HepG2 (cell line): ENCODE measurements around the gene MYRIP. TPM values are rescaled to one million over a fixed set of nuclear protein-coding genes. Genes with fewer than 3 reads are reported as not detected.

ENCODE experiments used
- ATAC-seq: fragments of 200-7000 bp; cut with Tn5 transposase; 3 replicates; pipeline ENCODE4 v1.9.1; 2020; ENCODE audit warnings: mild to moderate bottlenecking, moderate library complexity
- BruUV-seq: library from RNA; stranded (reverse); fragments of 400-500 nt; replicated peaks from 2 replicates; lab custom pipeline; 2021; lab: Mats Ljungman, UMichigan
- CTCF ChIA-PET: fragments of 300-600 bp; formaldehyde crosslinking; extraction: SDS; loops from one replicate; lab custom pipeline; 2021; ENCODE audit warnings: low total read pairs, inconsistent platforms, low intra/inter-chr PET ratio; lab: Yijun Ruan, JAX
- POLR2A ChIA-PET: fragments of 350-600 bp; sonication (Branson Sonifier 250); formaldehyde crosslinking; loops from one replicate; lab custom pipeline; 2020; ENCODE audit warnings: antibody characterized with exemption, inconsistent platforms; lab: Yijun Ruan, JAX
- DNase-seq: peaks from one replicate; pipeline ENCODE4 v3.0.0-alpha.2; 2015; ENCODE audit warnings: low spot score
- FAIRE-seq: peaks from 3 replicates; lab custom pipeline; 2011; peaks lifted over from hg19 to GRCh38; lab: Jason Lieb, UNC
- H2AFZ ChIP-seq: one replicate; pipeline ENCODE4 v1.6.1; 2011; ENCODE audit warnings: low read length, inconsistent platforms
- H3K27ac ChIP-seq: fragments of 300-600 bp; 3 replicates; pipeline ENCODE4 v1.8.0; 2011; ENCODE audit warnings: mixed run types, mild to moderate bottlenecking, mixed read lengths, low read length, inconsistent platforms; ENCODE audit not compliant: insufficient read depth; ENCODE audit errors: extremely low read length
- H3K27me3 ChIP-seq, 2 experiments: fragments of 200-600 bp in 1 of 2; 2 replicates in 1 of 2; 3 replicates in 1 of 2; pipeline versions ENCODE4 v1.6.0 to v1.8.0; 2011; ENCODE audit warnings: low read length in 2 of 2, mild to moderate bottlenecking in 2 of 2, moderate library complexity in 2 of 2, inconsistent platforms in 1 of 2; ENCODE audit not compliant: insufficient read depth in 2 of 2, control insufficient read depth in 1 of 2
- H3K36me3 ChIP-seq, 2 experiments: fragments of 200-600 bp in 1 of 2; replicated peaks in 1 of 2; 2 replicates in 1 of 2; 3 replicates in 1 of 2; pipeline versions ENCODE4 v1.5.1 to v1.8.0; 2011; ENCODE audit warnings: low read length in 2 of 2, inconsistent platforms in 1 of 2; ENCODE audit not compliant: insufficient read depth in 2 of 2, control insufficient read depth in 1 of 2
- H3K4me1 ChIP-seq: 2 replicates; pipeline ENCODE4 v1.5.1; 2012; ENCODE audit warnings: low read length, inconsistent platforms; ENCODE audit not compliant: insufficient read depth
- H3K4me2 ChIP-seq: 2 replicates; pipeline ENCODE4 v1.6.0; 2011; ENCODE audit warnings: low read depth, low read length, inconsistent platforms
- H3K4me3 ChIP-seq, 3 experiments: fragments of 200-600 bp in 1 of 3; sonication (generic), shearing (Covaris generic) in 1 of 3; replicated peaks in 1 of 3; 2 replicates each; pipeline ENCODE4 v1.5.1; 2011 to 2016; ENCODE audit warnings: low read length in 3 of 3, inconsistent platforms in 2 of 3, low read depth in 2 of 3, mild to moderate bottlenecking in 2 of 3, control low read depth in 1 of 3, mixed read lengths in 1 of 3; ENCODE audit not compliant: insufficient read depth in 1 of 3
- H3K79me2 ChIP-seq: one replicate; pipeline ENCODE4 v1.6.1; 2011; ENCODE audit warnings: low read length, inconsistent platforms; ENCODE audit not compliant: insufficient read depth
- H3K9ac ChIP-seq: 2 replicates; pipeline ENCODE4 v1.6.0; 2011; ENCODE audit warnings: mild to moderate bottlenecking, low read depth, low read length, inconsistent platforms; ENCODE audit not compliant: insufficient read depth
- H3K9me3 ChIP-seq: 2 replicates; pipeline ENCODE4 v1.5.1; 2012; ENCODE audit warnings: mild to moderate bottlenecking, low read length
- H4K20me1 ChIP-seq: 2 replicates; pipeline ENCODE4 v1.6.0; 2011; ENCODE audit warnings: inconsistent platforms, mild to moderate bottlenecking, low read length, moderate library complexity; ENCODE audit not compliant: insufficient read depth
- AKAP8 ChIP-seq: sonication (generic); formaldehyde crosslinking; IDR thresholded peaks from 2 replicates; pipeline ENCODE4 v1.5.1; 2020; ENCODE audit warnings: mild to moderate bottlenecking, missing genetic modification reagents
- FLYWCH1 ChIP-seq: sonication (generic); formaldehyde crosslinking; IDR thresholded peaks from 2 replicates; pipeline ENCODE4 v1.8.1; 2023; ENCODE audit warnings: mild to moderate bottlenecking, missing genetic modification reagents
- GZF1 ChIP-seq: sonication (generic); formaldehyde crosslinking; IDR thresholded peaks from 2 replicates; pipeline ENCODE4 v1.5.1; 2020; ENCODE audit warnings: mild to moderate bottlenecking, missing genetic modification reagents
- KDM4B ChIP-seq: sonication (generic); formaldehyde crosslinking; IDR thresholded peaks from 2 replicates; pipeline ENCODE4 v1.4.0; 2020; ENCODE audit warnings: missing genetic modification reagents
- KDM5A ChIP-seq: fragments of 200-600 bp; sonication (generic); IDR thresholded peaks from 2 replicates; pipeline ENCODE4 v1.7.0; 2018; ENCODE audit warnings: antibody characterized with exemption, mild to moderate bottlenecking, low read length, borderline replicate concordance
- ZNF615 ChIP-seq: sonication (generic); formaldehyde crosslinking; IDR thresholded peaks from 2 replicates; pipeline ENCODE4 v1.5.0; 2020; ENCODE audit warnings: mild to moderate bottlenecking, missing genetic modification reagents, borderline replicate concordance
- WGBS: methylation state at CpG from one replicate; pipeline ENCODE4 v1.1.6; 2017; ENCODE audit warnings: low lambda C conversion rate; 5-methylcytosine and 5-hydroxymethylcytosine counted together
- in situ Hi-C: cut with HindIII; loops from 2 replicates; pipeline ENCODE4 v1.10.0; 2017; ENCODE audit warnings: low pct_unique_long_range_greater_than_20kb; ENCODE audit not compliant: extremely low pct_ligation_motif_present
- intact Hi-C: fragments of 100-400 bp; cut with micrococcal nuclease; formaldehyde crosslinking; loops from one replicate; pipeline ENCODE4 v1.10.0; 2022; ENCODE audit not compliant: unreplicated experiment
- polyA plus RNA-seq, 8 experiments: library from polyadenylated mRNA; depleted of rRNA in 3 of 8; stranded (reverse) in 7 of 8; unstranded in 1 of 8; fragments of >200 nt; fragmentation: Illumina TruSeq in 4 of 8; extraction: Trizol in 4 of 8; gene quantifications; 2 replicates each; pipeline versions ENCODE4 v1.2.1 to v1.2.3, GENCODE V29; 2011 to 2016; ENCODE audit warnings: low read depth in 4 of 8, missing spikeins in 1 of 8, mixed read lengths in 1 of 8; ENCODE audit not compliant: insufficient read depth in 1 of 8
- total RNA-seq, 5 experiments: library from RNA; depleted of rRNA; stranded (reverse); fragments of >200 nt; fragmentation: Illumina TruSeq; extraction: Trizol; gene quantifications; 2 replicates each; pipeline ENCODE4 v1.2.3, GENCODE V29; 2016; ENCODE audit warnings: low read depth in 1 of 5
- TF ChIP-seq, protein P1 (sequence below), 2 experiments: sonication (generic) in 1 of 2; formaldehyde crosslinking in 1 of 2; IDR thresholded peaks; 2 replicates each; pipeline versions ENCODE4 v1.4.0 to v1.6.1; 2018 to 2020; ENCODE audit warnings: missing genetic modification reagents in 2 of 2, borderline replicate concordance in 1 of 2, low read depth in 1 of 2, mild to moderate bottlenecking in 1 of 2, missing biosample characterization in 1 of 2
- TF ChIP-seq, protein P2 (sequence below): IDR thresholded peaks from 2 replicates; pipeline ENCODE4 v1.6.1; 2012; ENCODE audit warnings: low read depth, low read length, improper control_type of control experiment
- TF ChIP-seq, protein P3 (sequence below): sonication (generic); formaldehyde crosslinking; IDR thresholded peaks from 2 replicates; pipeline ENCODE4 v1.8.1; 2023; ENCODE audit warnings: mild to moderate bottlenecking, missing genetic modification reagents
- TF ChIP-seq, protein P4 (sequence below): sonication (generic); formaldehyde crosslinking; IDR thresholded peaks from 2 replicates; pipeline ENCODE4 v1.4.0; 2020; ENCODE audit warnings: missing genetic modification reagents

MYRIP gene
- total and polyA plus RNA-seq, 2 of the 13 experiments (the other 11 are each of a cell fraction or from before 2014, with no cell fraction given): 0.64 to 0.84 TPM

DNA sequence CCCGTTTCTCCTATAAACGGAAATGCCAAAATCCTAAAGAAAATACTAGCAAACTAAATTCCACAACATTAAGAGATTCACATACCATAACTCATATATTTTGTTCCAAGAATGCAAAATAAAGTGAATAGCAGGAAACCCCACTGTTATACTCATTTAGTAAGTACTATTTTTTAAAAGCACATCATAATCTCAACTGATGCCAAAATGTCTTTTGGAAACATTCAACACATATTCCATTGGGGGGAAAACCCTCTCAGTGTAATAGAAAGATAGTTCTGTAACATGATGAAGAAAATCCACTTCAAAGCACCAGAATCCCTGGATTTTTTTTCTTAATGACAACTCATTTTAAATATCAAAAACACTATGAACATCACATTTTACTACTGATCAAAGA, 407.1 kb downstream of the MYRIP start:
- in situ Hi-C loops: no loop called here
- 38% methylated on average over 2 of the region's 2 CpGs for WGBS
- POLR2A ChIA-PET: no interaction called here

More for the DNA sequence above, 407.1 kb downstream of the MYRIP start:
- no peak overlapping the region for H3K4me3 ChIP-seq
- intact Hi-C loops: no loop called here
- H3K27ac ChIP-seq: no peak overlapping the region
- no peaks in the 10 kb centered on the region for H4K20me1 ChIP-seq
- FAIRE-seq (no peak), ATAC-seq (no peak), DNase-seq (no peak)
- no peak overlapping the region for H3K4me2 ChIP-seq
- TF ChIP-seq KDM5A (no peak), GZF1 (no peak), FLYWCH1 (CRISPR knock-in tag) (no peak), ZNF615 (CRISPR knock-in tag) (no peak), AKAP8 (CRISPR knock-in tag) (no peak), KDM4B (CRISPR knock-in tag) (no peak)
- TF ChIP-seq, protein P1, sequence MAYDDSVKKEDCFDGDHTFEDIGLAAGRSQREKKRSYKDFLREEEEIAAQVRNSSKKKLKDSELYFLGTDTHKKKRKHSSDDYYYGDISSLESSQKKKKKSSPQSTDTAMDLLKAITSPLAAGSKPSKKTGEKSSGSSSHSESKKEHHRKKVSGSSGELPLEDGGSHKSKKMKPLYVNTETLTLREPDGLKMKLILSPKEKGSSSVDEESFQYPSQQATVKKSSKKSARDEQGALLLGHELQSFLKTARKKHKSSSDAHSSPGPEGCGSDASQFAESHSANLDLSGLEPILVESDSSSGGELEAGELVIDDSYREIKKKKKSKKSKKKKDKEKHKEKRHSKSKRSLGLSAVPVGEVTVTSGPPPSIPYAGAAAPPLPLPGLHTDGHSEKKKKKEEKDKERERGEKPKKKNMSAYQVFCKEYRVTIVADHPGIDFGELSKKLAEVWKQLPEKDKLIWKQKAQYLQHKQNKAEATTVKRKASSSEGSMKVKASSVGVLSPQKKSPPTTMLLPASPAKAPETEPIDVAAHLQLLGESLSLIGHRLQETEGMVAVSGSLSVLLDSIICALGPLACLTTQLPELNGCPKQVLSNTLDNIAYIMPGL (CRISPR knock-in tag; IDR thresholded peaks at IDR 0.05; ENCODE audit: borderline replicate concordance in 1 of 2, low read depth in 1 of 2): no peak
- TF ChIP-seq, protein P2, sequence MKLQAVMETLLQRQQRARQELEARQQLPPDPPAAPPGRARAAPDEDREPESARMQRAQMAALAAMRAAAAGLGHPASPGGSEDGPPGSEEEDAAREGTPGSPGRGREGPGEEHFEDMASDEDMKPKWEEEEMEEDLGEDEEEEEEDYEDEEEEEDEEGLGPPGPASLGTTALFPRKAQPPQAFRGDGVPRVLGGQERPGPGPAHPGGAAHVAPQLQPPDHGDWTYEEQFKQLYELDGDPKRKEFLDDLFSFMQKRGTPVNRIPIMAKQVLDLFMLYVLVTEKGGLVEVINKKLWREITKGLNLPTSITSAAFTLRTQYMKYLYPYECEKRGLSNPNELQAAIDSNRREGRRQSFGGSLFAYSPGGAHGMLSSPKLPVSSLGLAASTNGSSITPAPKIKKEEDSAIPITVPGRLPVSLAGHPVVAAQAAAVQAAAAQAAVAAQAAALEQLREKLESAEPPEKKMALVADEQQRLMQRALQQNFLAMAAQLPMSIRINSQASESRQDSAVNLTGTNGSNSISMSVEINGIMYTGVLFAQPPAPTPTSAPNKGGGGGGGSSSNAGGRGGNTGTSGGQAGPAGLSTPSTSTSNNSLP: no peak
- TF ChIP-seq, protein P3, sequence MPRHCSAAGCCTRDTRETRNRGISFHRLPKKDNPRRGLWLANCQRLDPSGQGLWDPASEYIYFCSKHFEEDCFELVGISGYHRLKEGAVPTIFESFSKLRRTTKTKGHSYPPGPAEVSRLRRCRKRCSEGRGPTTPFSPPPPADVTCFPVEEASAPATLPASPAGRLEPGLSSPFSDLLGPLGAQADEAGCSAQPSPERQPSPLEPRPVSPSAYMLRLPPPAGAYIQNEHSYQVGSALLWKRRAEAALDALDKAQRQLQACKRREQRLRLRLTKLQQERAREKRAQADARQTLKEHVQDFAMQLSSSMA (CRISPR knock-in tag): no peak
- TF ChIP-seq, protein P4, sequence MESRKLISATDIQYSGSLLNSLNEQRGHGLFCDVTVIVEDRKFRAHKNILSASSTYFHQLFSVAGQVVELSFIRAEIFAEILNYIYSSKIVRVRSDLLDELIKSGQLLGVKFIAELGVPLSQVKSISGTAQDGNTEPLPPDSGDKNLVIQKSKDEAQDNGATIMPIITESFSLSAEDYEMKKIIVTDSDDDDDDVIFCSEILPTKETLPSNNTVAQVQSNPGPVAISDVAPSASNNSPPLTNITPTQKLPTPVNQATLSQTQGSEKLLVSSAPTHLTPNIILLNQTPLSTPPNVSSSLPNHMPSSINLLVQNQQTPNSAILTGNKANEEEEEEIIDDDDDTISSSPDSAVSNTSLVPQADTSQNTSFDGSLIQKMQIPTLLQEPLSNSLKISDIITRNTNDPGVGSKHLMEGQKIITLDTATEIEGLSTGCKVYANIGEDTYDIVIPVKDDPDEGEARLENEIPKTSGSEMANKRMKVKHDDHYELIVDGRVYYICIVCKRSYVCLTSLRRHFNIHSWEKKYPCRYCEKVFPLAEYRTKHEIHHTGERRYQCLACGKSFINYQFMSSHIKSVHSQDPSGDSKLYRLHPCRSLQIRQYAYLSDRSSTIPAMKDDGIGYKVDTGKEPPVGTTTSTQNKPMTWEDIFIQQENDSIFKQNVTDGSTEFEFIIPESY (CRISPR knock-in tag): no peak
- no peaks in the 10 kb centered on the region for H3K9me3 ChIP-seq
- CTCF ChIA-PET: no interaction called here
- no peak overlapping the region for H3K9ac ChIP-seq
- no peaks in the 10 kb centered on the region for H3K4me1 ChIP-seq
- BruUV-seq: no TSS peak
- no peak overlapping the region for H2AFZ ChIP-seq
- H3K27me3 ChIP-seq: no peaks in the 10 kb centered on the region
- no peaks in the 10 kb centered on the region for H3K36me3 ChIP-seq
- H3K79me2 ChIP-seq: no peaks in the 10 kb centered on the region
